ENCODE results near the gene KDM1B. TPM values are rescaled to one million over a fixed set of nuclear protein-coding genes. Genes with fewer than 3 reads are reported as not detected.
"Not testable (repeated sequence)": the region's sequence is repeated elsewhere in the genome, so short reads cannot be mapped to it uniquely, and the experiment has no call there.

KDM1B gene
- total RNA-seq, 1 experiment from 2014 or later = 9.5 TPM

DNA sequence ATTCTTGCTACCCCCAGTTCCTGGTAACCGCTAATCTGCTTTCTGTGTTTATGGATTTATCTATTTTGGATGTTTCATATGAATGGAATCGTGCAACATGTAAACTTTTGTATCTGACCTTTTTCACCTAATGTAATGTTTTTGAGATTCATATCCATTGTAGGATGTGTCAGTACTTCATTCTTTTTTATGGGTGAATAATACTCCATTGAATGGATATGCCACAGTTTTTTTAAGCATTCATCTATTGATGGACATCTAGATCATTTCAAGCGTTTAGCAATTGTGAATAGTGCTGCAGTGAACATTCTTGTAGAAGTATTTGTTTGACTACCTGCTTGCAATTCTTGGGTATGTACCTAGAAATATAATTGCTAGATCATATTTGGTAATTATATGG lies 13.0 kb downstream of the KDM1B start:
- Mint-ChIP-seq H3K4me3 (ENCODE audit: unreplicated experiment) (no peak overlapping the region), H3K4me1 (ENCODE audit: low read depth, unreplicated experiment) (no peaks in the 10 kb centered on the region), H3K9me3 (ENCODE audit: unreplicated experiment) (no peaks in the 10 kb centered on the region), H3K27ac (ENCODE audit: unreplicated experiment) (no peak overlapping the region), H3K27me3 (ENCODE audit: insufficient read depth, unreplicated experiment) (no peaks in the 10 kb centered on the region), H3K36me3 (ENCODE audit: insufficient read depth, unreplicated experiment) (peaks cover 11% of the 10 kb centered on the region)
- H3K36me3 ChIP-seq (ENCODE audit: control insufficient read depth, insufficient read depth, low read length) = no peaks in the 10 kb centered on the region
- H3K4me3 ChIP-seq (ENCODE audit: low read depth, low read length) = no peak overlapping the region
- CTCF ChIA-PET = no interaction called here
- no peaks in the 10 kb centered on the region for H3K27me3 ChIP-seq (replicated peaks; ENCODE audit: control insufficient read depth, insufficient read depth, low read length)
- intact Hi-C loops (cut with micrococcal nuclease; ENCODE audit: unreplicated experiment) = no loop called here
- DNase-seq = no peak
- POLR2A ChIA-PET = no interaction called here
- BruUV-seq (replicated peaks) = no TSS peak
- TF ChIP-seq, protein P1, sequence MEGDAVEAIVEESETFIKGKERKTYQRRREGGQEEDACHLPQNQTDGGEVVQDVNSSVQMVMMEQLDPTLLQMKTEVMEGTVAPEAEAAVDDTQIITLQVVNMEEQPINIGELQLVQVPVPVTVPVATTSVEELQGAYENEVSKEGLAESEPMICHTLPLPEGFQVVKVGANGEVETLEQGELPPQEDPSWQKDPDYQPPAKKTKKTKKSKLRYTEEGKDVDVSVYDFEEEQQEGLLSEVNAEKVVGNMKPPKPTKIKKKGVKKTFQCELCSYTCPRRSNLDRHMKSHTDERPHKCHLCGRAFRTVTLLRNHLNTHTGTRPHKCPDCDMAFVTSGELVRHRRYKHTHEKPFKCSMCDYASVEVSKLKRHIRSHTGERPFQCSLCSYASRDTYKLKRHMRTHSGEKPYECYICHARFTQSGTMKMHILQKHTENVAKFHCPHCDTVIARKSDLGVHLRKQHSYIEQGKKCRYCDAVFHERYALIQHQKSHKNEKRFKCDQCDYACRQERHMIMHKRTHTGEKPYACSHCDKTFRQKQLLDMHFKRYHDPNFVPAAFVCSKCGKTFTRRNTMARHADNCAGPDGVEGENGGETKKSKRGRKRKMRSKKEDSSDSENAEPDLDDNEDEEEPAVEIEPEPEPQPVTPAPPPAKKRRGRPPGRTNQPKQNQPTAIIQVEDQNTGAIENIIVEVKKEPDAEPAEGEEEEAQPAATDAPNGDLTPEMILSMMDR (IDR thresholded peaks at IDR 0.05; ENCODE audit: insufficient read depth in 1 of 2, low read depth in 1 of 2, low read length in 1 of 2, severe bottlenecking in 1 of 2, unreplicated experiment in 1 of 2) = no peak
- no peaks in the 10 kb centered on the region for H3K9me3 ChIP-seq
- no peaks in the 10 kb centered on the region for H3K4me1 ChIP-seq

DNA sequence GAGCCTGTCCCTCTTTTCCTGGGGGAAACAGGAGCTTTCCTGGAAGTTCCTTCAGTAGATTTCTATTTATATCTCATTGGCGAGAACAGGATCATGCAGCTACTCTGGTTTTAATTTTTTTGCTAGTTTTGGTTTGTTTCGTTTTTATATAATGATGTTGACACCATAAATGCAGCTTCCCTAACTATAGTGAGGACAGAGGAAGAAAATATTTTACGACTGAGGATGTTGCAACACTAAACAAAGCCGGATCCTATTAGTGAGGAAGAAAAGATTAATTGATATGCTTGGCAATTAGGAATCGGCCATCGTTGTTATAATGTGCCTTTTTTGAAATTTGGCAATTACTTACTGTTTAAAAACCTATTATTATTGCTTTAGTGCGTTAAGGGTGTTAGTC lies 16.6 kb downstream of the KDM1B start:
- ChIA-PET POLR2A (no interaction called here), CTCF (no interaction called here)
- H3K4me3 ChIP-seq (ENCODE audit: low read depth, low read length) = no peak overlapping the region
- Mint-ChIP-seq H3K36me3 (ENCODE audit: insufficient read depth, unreplicated experiment) (peaks cover 11% of the 10 kb centered on the region), H3K4me1 (ENCODE audit: low read depth, unreplicated experiment) (no peaks in the 10 kb centered on the region), H3K27me3 (ENCODE audit: insufficient read depth, unreplicated experiment) (no peaks in the 10 kb centered on the region), H3K27ac (ENCODE audit: unreplicated experiment) (no peak overlapping the region), H3K4me3 (ENCODE audit: unreplicated experiment) (no peak overlapping the region), H3K9me3 (ENCODE audit: unreplicated experiment) (no peaks in the 10 kb centered on the region)
- H3K27me3 ChIP-seq (replicated peaks; ENCODE audit: control insufficient read depth, insufficient read depth, low read length) = no peaks in the 10 kb centered on the region
- no peaks in the 10 kb centered on the region for H3K9me3 ChIP-seq
- intact Hi-C loops (cut with micrococcal nuclease; ENCODE audit: unreplicated experiment) = no loop called here
- DNase-seq = no peak
- no peaks in the 10 kb centered on the region for H3K36me3 ChIP-seq (ENCODE audit: control insufficient read depth, insufficient read depth, low read length)
- no peaks in the 10 kb centered on the region for H3K4me1 ChIP-seq
- TF ChIP-seq, protein P1 (IDR thresholded peaks at IDR 0.05; ENCODE audit: insufficient read depth in 1 of 2, low read depth in 1 of 2, low read length in 1 of 2, severe bottlenecking in 1 of 2, unreplicated experiment in 1 of 2) = no peak
- no TSS peak for BruUV-seq (replicated peaks)

DNA sequence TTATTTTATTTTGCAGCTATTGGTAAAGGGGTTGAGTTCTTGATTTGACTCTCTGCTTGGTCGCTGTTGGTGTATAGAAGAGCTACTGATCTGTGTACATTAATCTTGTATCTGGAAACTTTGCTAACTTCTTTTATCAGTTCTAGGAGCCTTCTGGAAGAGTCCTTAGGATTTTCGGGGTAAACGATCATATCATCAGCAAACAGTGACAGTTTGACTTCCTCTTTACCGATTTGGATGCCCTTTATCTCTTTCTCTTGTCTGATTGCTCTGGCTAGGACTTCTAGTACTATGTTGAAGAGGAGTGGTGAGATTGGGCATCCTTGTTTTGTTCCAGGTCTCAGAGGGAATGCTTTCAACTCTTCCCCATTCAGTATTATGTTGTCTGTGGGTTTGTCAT lies 21.0 kb downstream of the KDM1B start:
- H3K27me3 ChIP-seq (replicated peaks; ENCODE audit: control insufficient read depth, insufficient read depth, low read length); H3K4me3 ChIP-seq (ENCODE audit: low read depth, low read length); H3K9me3 Mint-ChIP-seq (ENCODE audit: unreplicated experiment); H3K9me3 ChIP-seq; H3K4me3 Mint-ChIP-seq (ENCODE audit: unreplicated experiment); intact Hi-C loops (cut with micrococcal nuclease; ENCODE audit: unreplicated experiment); H3K36me3 ChIP-seq (ENCODE audit: control insufficient read depth, insufficient read depth, low read length); H3K27me3 Mint-ChIP-seq (ENCODE audit: insufficient read depth, unreplicated experiment); CTCF ChIA-PET; BruUV-seq (replicated peaks); H3K36me3 Mint-ChIP-seq (ENCODE audit: insufficient read depth, unreplicated experiment); H3K27ac Mint-ChIP-seq (ENCODE audit: unreplicated experiment); POLR2A ChIA-PET; H3K4me1 ChIP-seq; H3K4me1 Mint-ChIP-seq (ENCODE audit: low read depth, unreplicated experiment); DNase-seq: not testable (repeated sequence)

DNA sequence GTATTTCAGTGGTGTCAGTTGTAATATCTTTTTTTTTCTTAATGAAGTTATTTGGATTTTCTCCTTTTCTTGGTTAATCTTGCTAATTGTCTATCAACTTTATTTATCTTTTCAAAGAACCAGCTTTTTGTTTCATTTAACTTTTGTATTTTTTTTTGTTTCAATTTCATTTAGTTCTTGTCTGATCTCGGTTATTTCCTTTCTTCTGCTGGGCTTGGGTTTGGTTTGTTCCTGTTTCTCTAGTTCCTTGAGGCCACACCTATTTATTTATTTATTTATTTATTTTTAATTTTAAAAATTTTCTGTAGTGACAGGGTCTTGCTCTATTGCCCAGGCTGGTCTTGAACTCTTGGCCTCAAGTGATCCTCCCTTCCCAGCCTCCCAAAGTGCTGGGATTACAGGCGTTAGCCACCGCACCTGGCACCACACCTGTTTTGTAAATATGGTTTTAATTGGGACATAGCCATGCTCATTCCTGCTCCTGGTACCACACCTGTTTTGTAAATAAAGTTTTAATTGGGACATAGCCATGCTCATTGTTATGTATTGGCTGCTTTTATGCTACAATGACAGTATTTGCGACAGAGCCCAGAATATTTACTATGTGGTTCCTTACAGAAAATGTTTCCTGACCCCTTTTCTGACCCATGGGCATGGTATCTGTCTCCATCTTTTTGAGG lies 22.2 kb downstream of the KDM1B start:
- Mint-ChIP-seq H3K27ac (ENCODE audit: unreplicated experiment) (no peak overlapping the region), H3K9me3 (ENCODE audit: unreplicated experiment) (no peaks in the 10 kb centered on the region), H3K4me3 (ENCODE audit: unreplicated experiment) (no peak overlapping the region), H3K27me3 (ENCODE audit: insufficient read depth, unreplicated experiment) (no peaks in the 10 kb centered on the region), H3K4me1 (ENCODE audit: low read depth, unreplicated experiment) (no peaks in the 10 kb centered on the region), H3K36me3 (ENCODE audit: insufficient read depth, unreplicated experiment) (no peaks in the 10 kb centered on the region)
- Histone ChIP-seq H3K9me3 (no peaks in the 10 kb centered on the region), H3K4me3 (ENCODE audit: low read depth, low read length) (no peak overlapping the region), H3K27me3 (replicated peaks; ENCODE audit: control insufficient read depth, insufficient read depth, low read length) (no peaks in the 10 kb centered on the region), H3K4me1 (no peaks in the 10 kb centered on the region), H3K36me3 (ENCODE audit: control insufficient read depth, insufficient read depth, low read length) (no peaks in the 10 kb centered on the region)
- ChIA-PET CTCF (no interaction called here), POLR2A (no interaction called here)
- TF ChIP-seq, protein P1 (IDR thresholded peaks at IDR 0.05; ENCODE audit: insufficient read depth in 1 of 2, low read depth in 1 of 2, low read length in 1 of 2, severe bottlenecking in 1 of 2, unreplicated experiment in 1 of 2) = no peak
- intact Hi-C loops (cut with micrococcal nuclease; ENCODE audit: unreplicated experiment) = no loop called here
- BruUV-seq (replicated peaks) = no TSS peak
- DNase-seq = no peak

Measured in Caco-2 (cell line).